Measurements from ENCODE around the gene FAHD2B. TPM values are rescaled to one million over a fixed set of nuclear protein-coding genes. Genes with fewer than 3 reads are reported as not detected.
"Not testable (repeated sequence)": the region's sequence is repeated elsewhere in the genome, so short reads cannot be mapped to it uniquely, and the experiment has no call there.

The FAHD2B gene
- polyA plus RNA-seq, 1 donor from 2014 or later: 23.8 TPM

DNA sequence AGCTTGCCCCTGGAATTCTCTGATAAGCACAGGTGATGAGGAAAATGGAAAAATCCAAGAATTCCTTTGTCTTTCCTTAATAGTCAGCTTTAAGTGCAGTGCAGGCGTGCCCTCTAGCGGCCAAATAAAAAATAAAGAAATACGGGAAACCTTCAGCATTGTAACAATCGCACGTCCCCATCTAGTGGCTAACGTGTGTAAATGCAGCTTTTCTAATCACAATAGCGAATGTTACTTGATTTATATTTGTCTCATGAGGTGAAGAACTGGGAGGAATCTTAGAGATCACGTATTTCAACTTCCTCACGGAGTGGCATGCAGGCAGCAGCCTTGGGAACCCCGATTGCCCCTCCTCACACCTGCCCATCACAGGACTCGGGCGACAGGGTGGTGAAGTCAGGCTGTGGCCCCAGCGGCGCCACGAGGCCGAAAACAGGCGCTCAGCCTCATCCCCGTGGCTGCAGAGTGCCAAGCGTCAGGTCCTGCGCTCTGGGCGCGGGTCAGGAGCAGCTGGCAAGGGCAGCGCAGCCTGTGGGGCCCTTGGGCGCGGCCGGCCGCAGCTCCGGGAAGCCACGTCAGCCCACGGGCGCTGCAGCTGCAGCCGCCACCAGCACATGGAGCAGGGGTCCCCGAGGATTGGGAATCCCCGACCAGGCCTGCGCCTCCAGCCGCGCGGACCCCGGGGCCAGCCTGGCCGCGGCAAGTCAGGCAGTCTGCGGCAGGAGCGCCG, 17.8 kb upstream of the FAHD2B start:
- H4K20me1 ChIP-seq (ENCODE audit: insufficient read depth); H3F3A ChIP-seq (ENCODE audit: insufficient read depth, low read length, poor library complexity, severe bottlenecking); H3K9me3 ChIP-seq (ENCODE audit: low read length); H3K27me3 ChIP-seq (ENCODE audit: insufficient read depth, low read depth, low read length); H3K79me2 ChIP-seq (replicated peaks; ENCODE audit: insufficient read depth, low read length); H3K36me3 ChIP-seq (ENCODE audit: insufficient read depth, low read length); H3K9me2 ChIP-seq (ENCODE audit: insufficient read depth, low read length): not testable (repeated sequence)
- peak overlapping the region; percentile 69 for H3K4me3 ChIP-seq (ENCODE audit: low read length)
- H3K9ac ChIP-seq (ENCODE audit: low read length): peak overlapping the region; percentile 84
- H2AFZ ChIP-seq (ENCODE audit: low read depth, low read length): peak overlapping the region; percentile 49
- TF ChIP-seq, protein P1, sequence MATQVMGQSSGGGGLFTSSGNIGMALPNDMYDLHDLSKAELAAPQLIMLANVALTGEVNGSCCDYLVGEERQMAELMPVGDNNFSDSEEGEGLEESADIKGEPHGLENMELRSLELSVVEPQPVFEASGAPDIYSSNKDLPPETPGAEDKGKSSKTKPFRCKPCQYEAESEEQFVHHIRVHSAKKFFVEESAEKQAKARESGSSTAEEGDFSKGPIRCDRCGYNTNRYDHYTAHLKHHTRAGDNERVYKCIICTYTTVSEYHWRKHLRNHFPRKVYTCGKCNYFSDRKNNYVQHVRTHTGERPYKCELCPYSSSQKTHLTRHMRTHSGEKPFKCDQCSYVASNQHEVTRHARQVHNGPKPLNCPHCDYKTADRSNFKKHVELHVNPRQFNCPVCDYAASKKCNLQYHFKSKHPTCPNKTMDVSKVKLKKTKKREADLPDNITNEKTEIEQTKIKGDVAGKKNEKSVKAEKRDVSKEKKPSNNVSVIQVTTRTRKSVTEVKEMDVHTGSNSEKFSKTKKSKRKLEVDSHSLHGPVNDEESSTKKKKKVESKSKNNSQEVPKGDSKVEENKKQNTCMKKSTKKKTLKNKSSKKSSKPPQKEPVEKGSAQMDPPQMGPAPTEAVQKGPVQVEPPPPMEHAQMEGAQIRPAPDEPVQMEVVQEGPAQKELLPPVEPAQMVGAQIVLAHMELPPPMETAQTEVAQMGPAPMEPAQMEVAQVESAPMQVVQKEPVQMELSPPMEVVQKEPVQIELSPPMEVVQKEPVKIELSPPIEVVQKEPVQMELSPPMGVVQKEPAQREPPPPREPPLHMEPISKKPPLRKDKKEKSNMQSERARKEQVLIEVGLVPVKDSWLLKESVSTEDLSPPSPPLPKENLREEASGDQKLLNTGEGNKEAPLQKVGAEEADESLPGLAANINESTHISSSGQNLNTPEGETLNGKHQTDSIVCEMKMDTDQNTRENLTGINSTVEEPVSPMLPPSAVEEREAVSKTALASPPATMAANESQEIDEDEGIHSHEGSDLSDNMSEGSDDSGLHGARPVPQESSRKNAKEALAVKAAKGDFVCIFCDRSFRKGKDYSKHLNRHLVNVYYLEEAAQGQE (IDR thresholded peaks at IDR 0.05; ENCODE audit: borderline replicate concordance): peak; percentile 98
- peak; percentile 25 for TF ChIP-seq EP300 (conservative IDR thresholded peaks at IDR 0.05; ENCODE audit: poor library complexity, severe bottlenecking)
- TF ChIP-seq RAD21 (conservative IDR thresholded peaks at IDR 0.05): peak; percentile 99
- TF ChIP-seq, protein P2, sequence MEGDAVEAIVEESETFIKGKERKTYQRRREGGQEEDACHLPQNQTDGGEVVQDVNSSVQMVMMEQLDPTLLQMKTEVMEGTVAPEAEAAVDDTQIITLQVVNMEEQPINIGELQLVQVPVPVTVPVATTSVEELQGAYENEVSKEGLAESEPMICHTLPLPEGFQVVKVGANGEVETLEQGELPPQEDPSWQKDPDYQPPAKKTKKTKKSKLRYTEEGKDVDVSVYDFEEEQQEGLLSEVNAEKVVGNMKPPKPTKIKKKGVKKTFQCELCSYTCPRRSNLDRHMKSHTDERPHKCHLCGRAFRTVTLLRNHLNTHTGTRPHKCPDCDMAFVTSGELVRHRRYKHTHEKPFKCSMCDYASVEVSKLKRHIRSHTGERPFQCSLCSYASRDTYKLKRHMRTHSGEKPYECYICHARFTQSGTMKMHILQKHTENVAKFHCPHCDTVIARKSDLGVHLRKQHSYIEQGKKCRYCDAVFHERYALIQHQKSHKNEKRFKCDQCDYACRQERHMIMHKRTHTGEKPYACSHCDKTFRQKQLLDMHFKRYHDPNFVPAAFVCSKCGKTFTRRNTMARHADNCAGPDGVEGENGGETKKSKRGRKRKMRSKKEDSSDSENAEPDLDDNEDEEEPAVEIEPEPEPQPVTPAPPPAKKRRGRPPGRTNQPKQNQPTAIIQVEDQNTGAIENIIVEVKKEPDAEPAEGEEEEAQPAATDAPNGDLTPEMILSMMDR (IDR thresholded peaks at IDR 0.05; ENCODE audit: poor library complexity, severe bottlenecking): peak; percentile 100
- peak; percentile 86 for TF ChIP-seq MXI1 (conservative IDR thresholded peaks at IDR 0.05; ENCODE audit: poor library complexity, severe bottlenecking)
- TF ChIP-seq SMC3 (conservative IDR thresholded peaks at IDR 0.05; ENCODE audit: poor library complexity): peak; percentile 98
- H3K27ac ChIP-seq (ENCODE audit: low read length): peak overlapping the region; percentile 88
- H3K4me2 ChIP-seq (ENCODE audit: low read length): peak overlapping the region; percentile 70

DNA sequence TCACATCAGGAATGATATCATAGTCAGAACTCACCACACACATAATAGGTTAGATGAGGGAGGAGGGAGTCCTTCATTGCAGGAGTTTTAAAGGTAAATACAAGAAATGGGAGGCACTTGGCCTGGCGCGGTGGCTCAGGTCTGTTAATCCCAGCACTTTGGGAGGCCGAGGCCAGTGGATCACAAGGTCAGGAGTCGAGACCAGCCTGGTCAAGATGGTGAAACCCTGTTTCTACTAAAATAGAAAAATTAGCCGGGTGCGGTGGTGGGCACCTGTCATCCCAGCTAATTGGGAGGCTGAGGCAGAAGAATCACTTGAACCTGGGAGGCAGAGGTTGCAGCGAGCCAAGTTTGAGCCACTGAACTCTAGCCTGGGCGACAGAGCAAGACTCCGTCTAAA, 16.6 kb upstream of the FAHD2B start:
- H3K4me3 ChIP-seq (ENCODE audit: low read length); H3K27ac ChIP-seq (ENCODE audit: low read length); H3K79me2 ChIP-seq (replicated peaks; ENCODE audit: insufficient read depth, low read length); H3K36me3 ChIP-seq (ENCODE audit: insufficient read depth, low read length); H3K4me2 ChIP-seq (ENCODE audit: low read length); H3K9me2 ChIP-seq (ENCODE audit: insufficient read depth, low read length); H2AFZ ChIP-seq (ENCODE audit: low read depth, low read length); H3K9ac ChIP-seq (ENCODE audit: low read length); H3K27me3 ChIP-seq (ENCODE audit: insufficient read depth, low read depth, low read length); H3K9me3 ChIP-seq (ENCODE audit: low read length); H4K20me1 ChIP-seq (ENCODE audit: insufficient read depth); H3F3A ChIP-seq (ENCODE audit: insufficient read depth, low read length, poor library complexity, severe bottlenecking): not testable (repeated sequence)

DNA sequence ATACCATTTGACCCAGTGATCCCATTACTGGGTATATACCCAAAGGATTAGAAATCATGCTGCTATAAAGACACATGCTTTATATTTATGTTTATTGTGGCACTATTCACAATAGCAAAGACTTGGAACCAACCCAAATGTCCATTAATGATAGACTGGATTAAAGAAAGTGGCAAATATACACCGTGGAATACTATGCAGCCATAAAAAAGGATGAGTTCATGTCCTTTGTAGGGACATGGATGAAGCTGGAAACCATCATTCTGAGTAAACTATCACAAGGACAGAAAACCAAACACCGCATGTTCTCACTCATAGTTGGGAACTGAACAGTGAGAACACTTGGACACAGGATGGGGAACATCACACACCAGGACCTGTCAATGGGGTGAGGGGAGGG, 12.2 kb upstream of the FAHD2B start:
- not testable (repeated sequence) for H3K9me3 ChIP-seq (ENCODE audit: low read length); H3K4me3 ChIP-seq (ENCODE audit: low read length); H3K79me2 ChIP-seq (replicated peaks; ENCODE audit: insufficient read depth, low read length); H3K36me3 ChIP-seq (ENCODE audit: insufficient read depth, low read length); H3F3A ChIP-seq (ENCODE audit: insufficient read depth, low read length, poor library complexity, severe bottlenecking); H2AFZ ChIP-seq (ENCODE audit: low read depth, low read length); H3K27ac ChIP-seq (ENCODE audit: low read length); H3K4me2 ChIP-seq (ENCODE audit: low read length); H3K9me2 ChIP-seq (ENCODE audit: insufficient read depth, low read length); H3K9ac ChIP-seq (ENCODE audit: low read length); H4K20me1 ChIP-seq (ENCODE audit: insufficient read depth); H3K27me3 ChIP-seq (ENCODE audit: insufficient read depth, low read depth, low read length)

DNA sequence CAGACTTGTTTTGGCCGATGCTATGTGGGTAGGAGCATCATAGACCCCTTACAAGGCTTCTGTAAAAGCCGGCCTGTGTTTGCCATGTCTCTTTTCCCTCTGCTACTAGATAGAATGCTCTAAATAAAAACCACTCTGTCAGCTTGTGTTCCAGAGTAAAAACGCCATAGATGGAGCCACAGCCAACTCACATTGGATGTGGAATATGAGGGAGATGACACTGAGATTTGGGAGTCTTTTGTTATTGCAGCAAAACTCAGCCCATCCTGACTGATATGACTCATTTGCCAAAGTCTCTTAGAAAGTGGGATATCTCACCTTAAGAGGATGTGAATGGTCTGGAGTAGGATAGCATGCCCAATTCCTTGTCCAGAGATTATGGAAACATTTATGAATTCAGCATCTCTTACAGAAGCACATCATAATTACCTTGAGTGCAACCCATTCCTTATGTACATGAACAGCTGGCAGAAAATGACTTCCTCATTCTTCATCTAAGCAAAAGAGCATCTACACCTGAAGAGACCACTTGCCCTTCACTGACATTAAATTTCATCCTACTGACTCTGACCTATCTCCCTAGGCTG, 4.2 kb upstream of the FAHD2B start:
- not testable (repeated sequence) for H3K9ac ChIP-seq (ENCODE audit: low read length); H4K20me1 ChIP-seq (ENCODE audit: insufficient read depth); H3K9me3 ChIP-seq (ENCODE audit: low read length); H2AFZ ChIP-seq (ENCODE audit: low read depth, low read length); H3F3A ChIP-seq (ENCODE audit: insufficient read depth, low read length, poor library complexity, severe bottlenecking); H3K4me2 ChIP-seq (ENCODE audit: low read length); H3K79me2 ChIP-seq (replicated peaks; ENCODE audit: insufficient read depth, low read length); H3K36me3 ChIP-seq (ENCODE audit: insufficient read depth, low read length); H3K27ac ChIP-seq (ENCODE audit: low read length); H3K4me3 ChIP-seq (ENCODE audit: low read length); H3K9me2 ChIP-seq (ENCODE audit: insufficient read depth, low read length); H3K27me3 ChIP-seq (ENCODE audit: insufficient read depth, low read depth, low read length)
